Astrocyte (in vitro differentiated cells and primary cell): ENCODE results near the gene NRG2. TPM values are rescaled to one million over a fixed set of nuclear protein-coding genes. Genes with fewer than 3 reads are reported as not detected.

Source experiments
- DNase-seq: peaks from one replicate; pipeline ENCODE4 v3.0.0-alpha.2; 2010; ENCODE audit warnings: low read depth
- FAIRE-seq: peaks from 2 replicates; lab custom pipeline; 2011; peaks lifted over from hg19 to GRCh38; lab: Jason Lieb, UNC
- H2AFZ ChIP-seq: 2 replicates; pipeline ENCODE4 v1.6.0; 2012; ENCODE audit warnings: low read depth, low read length, inconsistent platforms
- H3K27ac ChIP-seq: 2 replicates; pipeline ENCODE4 v1.5.1; 2011; ENCODE audit warnings: low read depth, low read length, inconsistent platforms
- H3K27me3 ChIP-seq: 2 replicates; pipeline ENCODE4 v1.6.0; 2011; ENCODE audit warnings: low read length, inconsistent platforms; ENCODE audit not compliant: insufficient read depth
- H3K36me3 ChIP-seq: 2 replicates; pipeline ENCODE4 v1.5.1; 2011; ENCODE audit warnings: low read length, inconsistent platforms; ENCODE audit not compliant: insufficient read depth
- H3K4me1 ChIP-seq: 2 replicates; pipeline ENCODE4 v1.5.1; 2011; ENCODE audit warnings: low read length, inconsistent platforms; ENCODE audit not compliant: insufficient read depth
- H3K4me2 ChIP-seq: 2 replicates; pipeline ENCODE4 v1.6.0; 2012; ENCODE audit warnings: low read length, inconsistent platforms
- H3K4me3 ChIP-seq: 2 replicates; pipeline ENCODE4 v1.5.1; 2011; ENCODE audit warnings: low read depth, mild to moderate bottlenecking, low read length, inconsistent platforms; ENCODE audit not compliant: insufficient read depth
- H3K79me2 ChIP-seq: 2 replicates; pipeline ENCODE4 v1.6.0; 2012; ENCODE audit warnings: mild to moderate bottlenecking, low read length, inconsistent platforms; ENCODE audit not compliant: insufficient read depth
- H3K9ac ChIP-seq: 2 replicates; pipeline ENCODE4 v1.6.0; 2012; ENCODE audit warnings: mild to moderate bottlenecking, low read length, inconsistent platforms
- H3K9me3 ChIP-seq: 2 replicates; pipeline ENCODE4 v1.5.1; 2012; ENCODE audit warnings: low read depth, mild to moderate bottlenecking, low read length, inconsistent platforms; ENCODE audit not compliant: insufficient read depth
- H4K20me1 ChIP-seq: 2 replicates; pipeline ENCODE4 v1.6.0; 2012; ENCODE audit warnings: low read length, inconsistent platforms; ENCODE audit not compliant: insufficient read depth
- H3K27ac Mint-ChIP-seq: one replicate; pipeline ENCODE4 v1.8.0; 2021; ENCODE audit warnings: mild to moderate bottlenecking, mixed read lengths; ENCODE audit not compliant: unreplicated experiment
- H3K27me3 Mint-ChIP-seq: one replicate; pipeline ENCODE4 v1.8.0; 2021; ENCODE audit warnings: low read depth, mixed read lengths; ENCODE audit not compliant: unreplicated experiment
- H3K36me3 Mint-ChIP-seq: one replicate; pipeline ENCODE4 v1.8.0; 2021; ENCODE audit warnings: low read depth, mixed read lengths; ENCODE audit not compliant: unreplicated experiment
- H3K4me1 Mint-ChIP-seq: one replicate; pipeline ENCODE4 v1.8.0; 2021; ENCODE audit warnings: low read depth, mixed read lengths; ENCODE audit not compliant: unreplicated experiment
- H3K4me3 Mint-ChIP-seq: one replicate; pipeline ENCODE4 v1.8.0; 2021; ENCODE audit warnings: mild to moderate bottlenecking, moderate library complexity, mixed read lengths; ENCODE audit not compliant: unreplicated experiment
- H3K9me3 Mint-ChIP-seq: one replicate; pipeline ENCODE4 v1.8.0; 2021; ENCODE audit warnings: mild to moderate bottlenecking, mixed read lengths; ENCODE audit not compliant: unreplicated experiment
- CTCF ChIP-seq: IDR thresholded peaks from 2 replicates; pipeline ENCODE4 v1.5.1; 2011; ENCODE audit warnings: low read depth, mild to moderate bottlenecking, inconsistent platforms, low read length, moderate library complexity; ENCODE audit not compliant: insufficient read depth
- EZH2 ChIP-seq: IDR thresholded peaks from 2 replicates; pipeline ENCODE4 v1.6.1; 2012; ENCODE audit warnings: mild to moderate bottlenecking, low read length, inconsistent platforms; ENCODE audit not compliant: insufficient read depth
- total RNA-seq: library from RNA; stranded (reverse); gene quantifications from 2 replicates; pipeline ENCODE4 v1.2.1, GENCODE V29; 2021

NRG2 gene
- total RNA-seq, 1 donor from 2014 or later: 0.54 TPM

DNA sequence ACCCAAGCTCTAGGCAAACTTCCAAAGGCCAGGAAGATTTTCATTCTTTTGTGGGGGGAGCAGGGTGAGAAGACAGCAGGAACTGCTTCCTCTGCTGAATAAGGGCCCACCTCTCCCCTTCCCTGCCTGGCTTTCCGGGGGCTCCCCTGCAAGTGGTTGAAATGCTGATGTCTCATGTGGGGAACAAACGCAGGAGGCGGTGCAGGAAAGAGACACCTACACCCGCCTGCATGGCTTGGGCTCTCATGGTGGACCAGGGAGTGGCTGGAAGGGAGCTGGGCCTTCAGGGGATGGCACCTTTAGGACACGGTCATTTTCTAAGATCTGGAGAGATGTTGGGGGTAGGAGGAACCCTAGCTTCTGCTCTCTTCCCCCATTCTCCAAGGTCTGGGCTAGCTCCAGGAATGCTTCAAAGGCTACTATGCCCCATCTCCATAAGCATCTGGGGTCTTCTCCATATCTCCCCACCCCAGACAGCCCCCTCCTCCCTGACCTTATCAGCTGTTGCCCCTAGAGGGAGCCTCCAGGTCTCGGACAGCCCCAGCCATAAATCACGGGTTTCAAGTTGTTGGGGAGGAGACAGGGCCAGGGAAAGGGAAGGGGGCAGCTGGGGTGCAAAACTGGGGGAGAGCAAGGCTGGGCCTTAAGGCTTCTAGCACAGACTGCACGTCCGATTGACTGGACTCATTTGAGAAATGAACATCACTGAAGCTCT is 170.9 kb downstream of the NRG2 start:
- no peak overlapping the region for H3K9ac ChIP-seq
- H3K4me1 ChIP-seq: no peaks in the 10 kb centered on the region
- peaks cover 2% of the 10 kb centered on the region for H3K27me3 ChIP-seq
- Mint-ChIP-seq H3K9me3 (no peaks in the 10 kb centered on the region), H3K27me3 (peaks cover 64% of the 10 kb centered on the region), H3K4me3 (no peak overlapping the region), H3K4me1 (no peaks in the 10 kb centered on the region), H3K27ac (no peak overlapping the region), H3K36me3 (no peaks in the 10 kb centered on the region)
- H3K79me2 ChIP-seq: no peaks in the 10 kb centered on the region
- H3K4me3 ChIP-seq: no peak overlapping the region
- H2AFZ ChIP-seq: no peak overlapping the region
- TF ChIP-seq EZH2 (no peak), CTCF (no peak)
- no peak overlapping the region for H3K4me2 ChIP-seq
- no peaks in the 10 kb centered on the region for H3K9me3 ChIP-seq
- FAIRE-seq (no peak), DNase-seq (no peak)
- H4K20me1 ChIP-seq: no peaks in the 10 kb centered on the region
- no peak overlapping the region for H3K27ac ChIP-seq
- H3K36me3 ChIP-seq: no peaks in the 10 kb centered on the region

- FAIRE-seq: no peak
- no peak for DNase-seq
- H3K9me3 Mint-ChIP-seq: no peaks in the 10 kb centered on the region
- Histone ChIP-seq H3K9me3 (no peaks in the 10 kb centered on the region), H3K36me3 (no peaks in the 10 kb centered on the region), H3K4me1 (no peaks in the 10 kb centered on the region), H3K27ac (no peak overlapping the region), H4K20me1 (no peaks in the 10 kb centered on the region), H3K4me2 (no peak overlapping the region), H2AFZ (no peak overlapping the region), H3K9ac (no peak overlapping the region), H3K79me2 (no peaks in the 10 kb centered on the region), H3K4me3 (no peak overlapping the region), H3K27me3 (peaks cover 8% of the 10 kb centered on the region)
- no peak overlapping the region for H3K4me3 Mint-ChIP-seq
- H3K36me3 Mint-ChIP-seq: no peaks in the 10 kb centered on the region
- no peaks in the 10 kb centered on the region for H3K4me1 Mint-ChIP-seq
- no peak overlapping the region for H3K27ac Mint-ChIP-seq
- no peak for TF ChIP-seq CTCF
- TF ChIP-seq EZH2: no peak
- peaks cover 70% of the 10 kb centered on the region for H3K27me3 Mint-ChIP-seq
These were observed 171.5 kb downstream of the NRG2 start for GRCh38 chr5:139871614-139872013.

GRCh38 chr5:139870677-139871076 is 172.4 kb downstream of the NRG2 start:
- Histone ChIP-seq H3K27me3 (peaks cover 10% of the 10 kb centered on the region), H3K9ac (no peak overlapping the region), H3K4me3 (no peak overlapping the region), H3K9me3 (no peaks in the 10 kb centered on the region), H4K20me1 (no peaks in the 10 kb centered on the region), H3K4me2 (no peak overlapping the region), H3K79me2 (no peaks in the 10 kb centered on the region), H3K27ac (no peak overlapping the region), H3K36me3 (no peaks in the 10 kb centered on the region), H2AFZ (no peak overlapping the region), H3K4me1 (no peaks in the 10 kb centered on the region)
- peaks cover 2% of the 10 kb centered on the region for H3K36me3 Mint-ChIP-seq
- H3K9me3 Mint-ChIP-seq: no peaks in the 10 kb centered on the region
- no peak for FAIRE-seq
- DNase-seq: no peak
- no peak overlapping the region for H3K27ac Mint-ChIP-seq
- TF ChIP-seq CTCF: no peak
- no peak for TF ChIP-seq EZH2
- H3K4me3 Mint-ChIP-seq: no peak overlapping the region
- H3K4me1 Mint-ChIP-seq: no peaks in the 10 kb centered on the region
- H3K27me3 Mint-ChIP-seq: peaks cover 79% of the 10 kb centered on the region
